ENCODE measurements around the gene PTPN6. TPM values are rescaled to one million over a fixed set of nuclear protein-coding genes. Genes with fewer than 3 reads are reported as not detected.

The PTPN6 gene
- total and polyA plus RNA-seq, 2 of the 13 experiments (the other 11 are each of a cell fraction or from before 2014, with no cell fraction given): 10.5 to 10.6 TPM

- TF ChIP-seq ZNF142 (CRISPR knock-in tag; IDR thresholded peaks at IDR 0.05) (no peak), NBN (conservative IDR thresholded peaks at IDR 0.05) (no peak), GMEB1 (CRISPR knock-in tag; IDR thresholded peaks at IDR 0.05; ENCODE audit: borderline replicate concordance) (peak; percentile 20; the same call in 1 of the 2 replicates), ZBTB25 (CRISPR knock-in tag; IDR thresholded peaks at IDR 0.05) (peak; percentile 19; the same call in 1 of the 2 replicates), ZNF572 (CRISPR knock-in tag; IDR thresholded peaks at IDR 0.05) (no peak), ZMYM2 (CRISPR knock-in tag; IDR thresholded peaks at IDR 0.05) (no peak), ZNF619 (CRISPR knock-in tag; IDR thresholded peaks at IDR 0.05) (no peak), ZNF800 (CRISPR knock-in tag; IDR thresholded peaks at IDR 0.05) (0 out of 2 replicates have a peak, but pooled peaks have one; percentile 49), ZBTB14 (CRISPR knock-in tag; IDR thresholded peaks at IDR 0.05) (no peak)
Observed at GRCh38 chr12:6914246-6914946, 36.8 kb upstream of the PTPN6 start, which contains the start of gene ENO2 (continued).
